Cerebellar nuclear complex (tissue), 1 donor: ENCODE results near the gene UBE2D1.

Source experiments
- DNase-seq, 2 experiments: peaks; one replicate each; lab custom pipeline; 2025; lab: John Stamatoyannopoulos, UW

The UBE2D1 gene

DNA sequence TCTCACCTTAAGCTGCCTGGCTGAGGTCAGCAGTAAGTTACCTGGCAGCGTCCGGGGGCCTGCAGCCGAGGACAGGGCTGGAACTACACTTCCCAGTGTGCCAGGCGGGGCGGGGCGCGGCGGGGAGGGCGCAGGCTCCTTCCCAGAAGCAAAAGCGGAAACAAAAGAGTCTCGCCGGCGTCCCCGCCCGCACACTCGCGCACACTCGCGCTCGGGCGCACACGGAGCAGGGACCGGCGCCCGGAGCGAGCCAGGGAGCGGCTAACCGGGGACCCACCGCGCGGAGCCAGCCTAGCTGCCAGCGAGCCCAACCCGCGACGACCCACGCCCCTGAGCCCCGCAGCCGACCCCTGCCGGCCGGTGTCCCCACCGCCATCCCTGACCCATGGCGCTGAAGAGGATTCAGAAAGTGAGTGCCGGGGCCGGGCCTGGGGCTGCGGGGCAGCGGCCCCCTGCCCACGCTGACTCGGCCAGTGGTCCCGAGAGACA, at the start of gene UBE2D1:
TSS of gene UBE2D1 (plus strand) at position 190 of the 489 bp plus-strand sequence. CDS start at position 386, 196 bp downstream.
- DNase-seq: peak; percentile 22 to 32

DNA sequence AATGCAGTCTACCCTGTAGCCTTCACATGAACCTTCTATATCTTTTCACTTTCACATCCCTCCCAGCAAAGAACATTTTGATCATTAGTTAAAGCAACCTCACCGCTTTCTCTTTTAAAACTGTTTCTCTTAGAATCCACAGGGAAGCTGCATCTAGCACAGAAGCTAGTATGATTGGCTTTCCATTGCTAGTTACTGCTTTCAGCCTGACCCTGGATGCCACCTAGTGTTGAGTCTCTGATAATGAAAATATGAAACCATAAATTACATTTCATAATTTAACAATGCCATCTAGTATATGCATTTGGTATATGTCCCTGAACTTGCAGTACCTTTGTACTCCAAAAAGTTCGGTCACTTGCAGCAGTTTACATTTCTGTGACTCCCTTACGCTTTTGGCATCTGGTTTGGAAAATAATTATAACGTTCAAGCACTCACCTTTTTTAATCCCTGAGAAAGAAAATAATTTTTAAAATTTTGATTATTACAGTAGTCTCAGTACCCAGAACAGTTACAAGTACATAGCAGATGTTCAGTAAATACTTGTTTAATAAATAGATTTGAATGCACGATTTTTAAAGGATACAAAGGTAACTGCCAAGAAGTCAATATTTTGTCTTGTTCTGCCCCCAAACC, 43.1 kb upstream of the UBE2D1 start:
- DNase-seq: peak in 1 of 2 experiments; percentile 1

DNA sequence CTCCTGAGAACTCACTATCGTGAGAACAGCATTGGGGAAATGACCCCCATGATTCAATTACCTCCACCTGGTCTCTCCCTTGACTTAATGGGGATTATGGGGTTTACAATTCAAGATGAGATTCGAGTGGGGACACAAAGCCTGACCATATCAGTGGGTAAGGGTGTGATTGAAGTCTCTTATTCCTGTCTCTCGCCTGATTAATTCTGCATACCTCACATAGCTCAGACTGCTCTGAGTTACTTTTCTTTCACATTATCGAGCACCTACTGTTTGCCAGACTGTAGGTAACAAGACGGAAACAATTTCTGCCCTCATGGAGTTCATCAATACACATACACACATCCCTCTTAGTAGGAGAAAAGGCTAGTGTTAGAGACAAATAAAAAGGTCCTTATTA, 40.8 kb upstream of the UBE2D1 start:
- DNase-seq: no peak

DNA sequence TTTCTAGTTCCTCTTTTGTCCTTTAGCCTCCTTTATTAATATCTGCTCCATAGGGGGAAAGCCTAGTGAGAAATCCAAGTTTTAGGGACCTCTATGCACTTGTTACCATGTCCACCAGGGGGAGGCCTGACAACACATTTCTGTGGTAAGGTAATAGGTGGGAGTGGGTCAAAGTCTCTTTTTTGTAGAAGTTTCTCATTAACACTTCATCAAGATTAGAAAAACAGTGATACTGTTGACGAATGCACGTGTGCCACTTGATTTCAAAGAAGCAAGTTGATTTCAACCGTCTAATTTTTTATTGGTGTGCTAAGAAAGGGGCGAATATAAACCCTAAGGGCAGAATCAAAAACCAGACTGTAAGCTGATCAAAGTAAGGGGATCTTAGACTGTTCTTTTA, 35.2 kb upstream of the UBE2D1 start:
- no peak for DNase-seq

DNA sequence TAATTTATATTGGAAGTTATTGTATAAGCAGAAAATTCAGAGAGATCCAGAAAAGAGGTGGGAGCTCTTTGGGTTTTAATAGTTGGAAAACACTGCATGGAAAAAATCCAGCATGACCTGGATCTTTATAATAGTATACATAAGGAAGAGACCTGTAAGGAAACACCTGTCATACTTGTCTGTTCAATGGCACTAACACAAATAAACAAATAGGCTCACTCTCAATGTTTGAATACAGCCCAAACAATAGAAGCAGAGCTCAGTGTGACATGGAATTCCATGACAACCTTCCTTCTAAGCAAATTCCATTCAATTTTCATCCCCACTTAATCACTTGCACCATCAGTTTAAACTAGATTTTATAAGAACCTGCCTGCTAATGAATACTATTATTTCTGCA, 34.1 kb upstream of the UBE2D1 start:
- DNase-seq: no peak

DNA sequence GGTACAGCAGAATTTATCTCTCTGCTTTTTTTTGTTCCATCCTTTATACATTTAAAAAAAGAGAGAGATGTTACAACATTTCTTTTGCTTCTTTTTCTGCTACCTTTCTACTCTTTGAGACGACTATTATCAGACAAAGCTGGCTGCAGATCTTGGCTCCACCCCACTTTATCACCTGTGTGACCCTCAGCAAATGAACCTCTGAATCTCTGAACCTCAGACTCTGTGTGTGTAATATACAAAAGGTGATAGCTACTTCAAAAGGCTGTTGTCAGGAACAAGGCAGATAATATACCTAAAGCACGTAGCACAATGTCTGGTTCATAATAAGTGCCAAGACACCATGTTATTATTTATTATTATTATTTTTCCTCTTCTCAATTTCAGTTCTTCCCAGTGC, 32.6 kb upstream of the UBE2D1 start:
- no peak for DNase-seq

DNA sequence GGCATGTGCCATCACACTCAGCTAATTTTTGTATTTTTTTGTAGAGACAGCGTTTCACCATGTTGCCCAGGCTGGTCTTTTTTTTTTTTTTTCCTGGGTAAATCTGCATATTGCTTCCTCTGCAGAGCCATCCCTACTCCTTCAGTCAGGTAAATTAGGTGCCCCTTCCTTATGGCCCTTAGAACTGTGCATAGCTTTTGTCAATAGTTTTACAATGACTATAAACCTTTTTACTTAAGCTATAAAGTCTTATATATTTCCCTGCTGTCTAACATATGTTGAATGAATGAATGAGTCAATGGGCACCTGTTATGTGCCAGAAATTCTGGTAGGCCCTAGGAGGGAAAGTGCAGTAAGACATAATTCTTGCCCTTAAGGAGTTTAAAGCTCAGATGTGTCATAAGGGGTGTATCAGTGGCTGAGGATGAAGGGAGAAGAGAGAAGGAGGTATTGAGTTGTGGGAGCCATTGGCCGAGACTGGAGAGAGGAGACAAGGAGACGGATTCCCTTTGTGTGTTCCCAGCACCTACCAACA, 30.6 kb upstream of the UBE2D1 start:
- no peak for DNase-seq

DNA sequence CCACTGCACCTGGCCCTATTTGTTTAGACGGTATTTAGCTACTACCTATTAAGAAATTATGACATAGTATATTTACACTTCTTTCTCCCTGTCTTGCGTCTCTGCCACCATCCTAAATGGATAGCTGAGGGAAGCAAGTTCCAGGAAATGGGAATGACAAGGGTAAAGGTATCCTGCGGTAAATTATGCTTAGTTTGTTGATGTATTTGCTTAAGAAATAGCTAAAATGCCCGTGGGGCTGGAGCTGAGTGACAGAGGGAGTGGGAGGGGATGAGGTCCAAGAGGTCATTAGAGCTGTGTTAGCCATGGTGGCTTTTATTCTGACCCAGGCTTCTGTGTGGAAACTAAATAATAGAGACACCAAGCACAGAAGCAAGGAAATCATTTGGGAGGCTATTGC, 29.0 kb upstream of the UBE2D1 start:
- no peak for DNase-seq

DNA sequence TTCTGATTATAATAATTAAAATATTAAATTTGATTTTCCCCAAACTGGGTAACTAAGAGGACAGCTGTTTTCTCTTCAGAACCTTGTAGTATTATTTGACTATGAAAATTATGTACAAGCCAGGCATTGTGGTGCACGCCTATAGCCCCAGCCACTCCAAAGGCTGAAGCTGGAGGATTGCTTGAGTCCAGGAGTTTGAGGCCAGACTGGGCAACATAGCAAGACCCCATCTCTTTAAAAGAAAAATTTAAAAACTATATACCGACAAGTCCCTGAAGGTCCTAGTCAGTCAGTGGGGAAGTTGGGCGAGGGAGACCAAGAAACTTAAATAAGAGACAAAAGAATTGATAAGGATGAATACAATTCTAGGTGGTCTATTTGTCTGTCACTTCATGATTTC, 27.1 kb upstream of the UBE2D1 start:
- no peak for DNase-seq

DNA sequence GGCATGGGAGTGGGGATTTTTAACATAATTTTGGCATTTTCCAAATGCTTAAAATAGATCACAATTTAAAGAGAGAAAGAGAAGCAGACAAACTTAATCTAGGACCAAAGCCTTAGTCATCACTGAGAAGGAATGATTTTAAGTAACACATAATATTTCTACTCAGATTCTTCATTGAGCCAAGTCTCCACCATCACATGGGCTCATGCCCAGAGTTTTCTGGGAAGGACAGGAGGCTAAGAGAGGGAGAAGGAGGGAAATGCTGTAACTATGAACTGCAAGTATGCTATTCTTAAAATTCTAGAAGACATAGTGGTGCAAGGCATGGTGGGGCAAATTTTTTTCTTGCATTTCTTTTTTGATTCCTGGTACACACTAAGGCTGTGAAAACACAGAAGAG, 23.8 kb upstream of the UBE2D1 start:
- no peak for DNase-seq

DNA sequence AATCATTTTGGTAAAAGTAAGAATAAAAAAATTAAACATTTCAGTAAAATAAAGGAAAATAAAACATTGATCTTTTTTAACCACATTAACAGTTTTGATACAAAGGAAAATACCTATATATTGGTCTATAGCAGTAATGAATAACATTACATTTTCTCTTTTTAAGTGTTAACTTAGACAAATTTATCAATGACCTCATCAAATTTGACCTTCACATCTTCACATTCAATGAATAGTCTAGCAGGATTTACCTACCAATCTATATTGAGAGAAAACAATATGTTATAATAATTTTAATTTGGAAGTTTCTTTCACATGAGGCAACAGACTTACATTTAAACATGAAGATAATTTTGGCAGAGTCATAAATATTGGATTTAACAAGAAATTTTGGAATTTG, 17.9 kb upstream of the UBE2D1 start:
- no peak for DNase-seq

DNA sequence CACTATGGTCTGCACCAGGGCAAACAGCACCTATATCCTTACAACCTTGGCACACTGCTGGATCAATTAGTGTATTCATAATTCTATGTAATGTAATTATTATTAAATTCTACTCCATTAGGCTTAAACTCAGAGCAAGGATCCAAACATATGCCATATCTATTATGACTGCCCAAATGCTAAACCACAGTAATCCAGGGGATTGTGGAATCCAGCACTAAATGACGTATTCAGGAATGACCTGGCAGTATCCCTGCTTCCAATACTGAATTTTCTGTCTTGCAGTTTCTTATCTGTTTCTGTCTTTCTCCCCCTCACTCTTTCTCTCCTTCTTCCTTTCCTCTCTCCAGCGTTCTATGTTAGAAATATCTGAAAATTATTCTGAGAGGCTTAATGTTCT, 16.5 kb upstream of the UBE2D1 start:
- no peak for DNase-seq

DNA sequence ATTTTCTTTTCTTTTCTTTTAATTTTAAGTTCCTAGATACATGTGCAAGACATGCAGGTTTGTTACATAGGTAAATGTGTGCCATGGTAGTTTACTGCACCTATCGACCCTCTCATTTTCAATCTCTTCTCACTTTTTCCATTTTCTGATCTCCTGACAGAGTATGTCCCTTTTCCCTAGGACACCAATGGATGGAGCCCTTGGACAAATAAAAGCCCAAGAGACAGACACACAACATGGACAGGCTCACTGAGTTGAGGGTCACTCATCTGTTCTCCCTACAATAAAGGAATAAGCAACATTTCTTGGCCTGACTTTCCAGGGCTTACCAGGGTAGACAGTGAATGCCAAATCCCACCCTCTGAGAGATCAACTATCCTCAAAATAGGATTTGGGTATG, 15.2 kb upstream of the UBE2D1 start:
- DNase-seq: no peak

DNA sequence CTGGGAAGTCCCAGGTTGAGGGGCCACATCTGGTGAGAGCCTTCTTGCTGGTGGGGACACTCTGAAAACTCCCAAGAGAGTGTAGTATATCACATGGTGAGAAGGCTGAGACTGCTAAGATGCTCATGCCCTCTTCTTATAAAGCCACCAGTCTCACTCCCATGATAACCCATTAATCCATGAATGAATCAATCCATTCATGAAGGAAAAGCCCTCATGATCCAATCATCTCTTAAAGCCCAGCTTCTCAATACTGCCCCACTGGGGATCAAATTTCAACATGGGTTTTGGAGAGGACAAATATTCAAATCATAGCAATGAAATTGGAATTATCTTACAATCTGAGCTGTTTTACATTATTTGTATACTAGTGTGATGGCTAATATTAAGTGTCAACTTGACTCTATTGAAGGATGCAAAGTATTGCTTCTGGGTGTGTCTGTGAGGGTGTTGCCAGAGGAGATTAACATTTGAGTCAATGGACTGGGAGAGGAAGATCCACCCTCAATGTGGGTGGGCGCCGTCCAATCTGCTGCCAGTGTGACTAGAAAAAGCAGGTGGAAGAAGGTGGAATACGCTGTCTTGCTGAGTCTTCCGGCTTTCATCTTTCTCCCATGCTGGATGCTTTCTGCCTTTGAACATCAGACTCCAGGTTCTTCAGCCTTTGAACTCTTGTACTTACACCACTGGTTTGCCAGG, 14.3 kb upstream of the UBE2D1 start:
- no peak for DNase-seq

DNA sequence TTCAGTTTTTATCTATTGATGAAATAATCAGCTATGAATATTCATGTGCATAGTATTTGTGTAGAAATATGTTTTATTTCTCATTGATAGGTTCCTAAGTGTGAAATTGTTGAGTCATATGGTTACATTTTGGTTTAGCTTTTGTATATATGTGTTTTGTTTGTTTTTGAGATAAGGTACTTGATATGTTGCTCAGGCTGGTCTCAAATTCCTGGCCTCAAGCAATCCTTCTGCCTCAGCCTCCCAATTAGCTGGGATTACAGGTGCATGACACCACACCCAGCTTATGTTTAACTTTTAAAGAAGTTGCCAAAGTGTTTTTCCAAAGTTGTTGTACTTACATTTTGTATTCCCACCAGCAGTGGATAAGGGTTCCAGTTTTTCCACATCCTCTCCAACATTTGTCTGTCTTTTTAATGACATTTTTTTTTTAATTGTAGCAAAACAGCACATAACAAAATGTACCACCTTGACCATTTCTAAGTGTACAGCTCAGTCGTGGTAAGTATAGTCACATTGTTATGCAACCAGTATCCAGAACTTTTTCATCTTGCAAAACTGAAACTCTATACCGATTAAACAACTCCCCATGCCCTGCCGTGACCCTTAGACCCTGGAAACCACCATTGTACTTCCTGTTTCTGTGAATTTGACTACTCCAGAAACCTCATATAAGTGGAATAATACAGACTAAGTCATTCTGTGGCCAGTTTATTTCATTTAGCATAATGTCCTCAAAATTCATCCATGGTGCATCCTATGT, 12.6 kb upstream of the UBE2D1 start:
- no peak for DNase-seq

DNA sequence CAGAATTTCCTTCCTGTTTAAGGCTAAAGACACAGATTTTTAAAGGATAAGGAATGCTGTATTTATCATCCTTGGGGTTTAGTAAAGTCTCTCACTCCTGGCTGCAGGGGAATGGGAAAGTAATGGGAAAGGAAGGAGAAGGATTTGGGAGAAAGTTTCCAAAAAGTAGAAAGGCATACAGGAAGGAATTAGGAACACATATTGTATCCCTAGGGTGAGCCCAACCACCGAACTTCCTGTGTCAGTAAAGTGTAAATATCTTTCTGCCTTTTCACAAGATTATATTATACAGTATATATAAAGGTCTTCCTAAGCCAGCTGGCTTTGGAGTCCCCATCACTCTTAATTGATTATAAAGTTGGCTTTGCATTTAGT, 12.0 kb upstream of the UBE2D1 start:
- DNase-seq: no peak

DNA sequence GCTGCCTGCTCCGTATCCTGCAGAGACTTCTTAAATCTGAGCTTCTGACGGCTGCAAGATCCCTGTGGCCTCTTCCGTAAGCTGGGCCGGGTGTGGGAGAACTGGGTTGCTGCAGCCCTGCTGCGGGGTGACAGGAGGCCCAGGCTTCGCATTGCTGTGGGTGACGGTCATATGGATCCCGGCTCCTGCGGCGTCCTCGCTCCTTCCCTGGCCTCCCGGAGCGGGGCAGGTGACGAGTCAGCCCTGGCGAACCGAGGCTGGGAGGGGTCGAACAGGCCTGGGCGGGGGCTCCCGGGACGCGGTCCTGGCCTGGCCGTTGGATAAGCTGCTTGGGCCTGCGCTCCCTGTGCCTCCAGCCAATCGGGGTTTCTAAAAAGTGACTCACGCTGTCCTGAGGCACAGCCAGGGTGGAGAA, 7.8 kb upstream of the UBE2D1 start:
- no peak for DNase-seq

DNA sequence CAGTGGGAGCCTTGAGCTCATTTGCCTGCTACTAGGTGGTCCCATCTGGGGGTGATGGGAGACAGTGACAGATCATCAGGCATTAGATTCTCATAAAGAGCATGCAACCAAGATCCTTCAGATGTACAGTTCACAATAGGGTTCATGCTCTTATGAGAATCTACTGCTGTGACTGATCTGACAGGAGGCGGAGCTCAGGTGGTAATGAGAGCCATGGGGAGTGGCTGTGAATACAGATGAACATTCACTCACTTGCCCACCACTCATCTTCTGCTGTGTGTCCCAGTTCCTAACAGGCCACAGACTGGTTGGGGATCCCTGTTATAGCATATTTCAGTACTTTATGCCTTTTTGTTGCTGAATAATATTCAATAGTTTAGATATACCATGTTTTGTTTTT, 6.6 kb upstream of the UBE2D1 start:
- no peak for DNase-seq

DNA sequence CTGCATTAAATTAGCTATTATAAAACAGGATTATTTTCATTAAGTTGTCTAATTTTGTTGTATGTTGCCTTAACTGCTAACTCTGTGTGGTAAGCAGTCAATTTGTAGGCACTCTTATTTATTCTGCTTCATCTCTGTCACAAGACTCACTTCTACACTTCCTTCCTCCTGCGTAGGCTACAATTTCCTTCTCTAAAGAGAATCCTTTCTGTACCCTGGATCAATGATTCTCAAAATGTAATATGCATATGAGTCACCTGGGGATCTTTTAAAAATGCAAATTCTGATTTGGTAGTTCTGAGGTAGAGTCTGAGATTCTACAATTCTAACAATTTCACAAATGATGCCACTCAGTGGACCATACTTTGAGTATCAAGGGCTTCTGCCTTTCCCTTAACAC, 4.4 kb upstream of the UBE2D1 start:
- no peak for DNase-seq

DNA sequence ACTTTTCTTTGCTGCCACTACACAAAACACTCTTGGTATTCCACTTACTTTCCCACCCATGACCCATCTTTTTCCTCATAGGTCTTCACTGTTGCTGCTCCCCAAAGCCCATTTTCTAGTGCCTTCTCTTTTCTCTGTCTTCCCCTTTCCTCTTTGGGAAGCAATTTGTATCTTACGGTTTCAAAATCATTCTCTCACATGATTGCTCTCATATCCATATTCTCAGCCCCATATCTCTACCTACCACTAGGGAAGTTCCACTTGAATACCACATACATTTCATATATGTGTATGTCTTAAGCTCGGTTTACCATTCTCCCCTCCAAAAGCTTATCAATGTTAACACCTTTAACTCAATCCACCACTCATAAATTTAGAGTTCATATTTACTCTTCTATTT, 3.2 kb upstream of the UBE2D1 start:
- no peak for DNase-seq

DNA sequence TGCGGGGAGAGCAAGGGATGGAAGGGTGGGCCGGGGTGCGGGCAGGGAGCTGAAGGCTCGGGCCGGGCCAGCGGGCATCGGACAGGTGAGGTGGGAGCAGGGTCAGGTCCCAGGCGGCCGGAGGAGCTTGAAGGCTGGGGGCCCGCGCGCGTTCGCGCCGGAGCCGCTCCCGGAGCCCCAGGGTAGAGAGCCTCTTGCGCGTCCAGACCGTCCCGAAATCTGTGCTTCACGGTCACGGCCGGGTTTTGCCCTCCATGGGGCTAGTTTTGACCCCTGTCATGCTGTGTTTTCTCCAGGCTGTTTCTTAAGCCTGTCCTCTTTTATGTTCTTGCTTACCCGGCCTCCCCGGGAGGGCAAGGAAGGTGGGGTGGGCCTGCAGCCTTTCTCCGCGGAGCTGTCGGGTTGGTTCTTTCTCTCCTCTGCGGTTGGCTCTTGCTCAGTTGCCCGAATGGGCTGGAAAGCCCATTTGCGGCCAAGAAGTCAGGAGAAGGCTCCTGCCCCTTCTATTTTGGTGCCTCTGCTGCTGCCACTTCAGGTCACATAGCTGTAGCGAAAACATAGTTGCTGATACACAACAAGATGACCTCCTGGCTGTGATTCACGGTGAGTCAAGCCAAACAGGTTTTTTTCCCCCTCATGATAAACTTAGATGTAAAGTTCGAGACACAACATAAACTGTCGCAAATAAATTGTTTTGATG, 650 bp downstream of the UBE2D1 start:
- no peak for DNase-seq

DNA sequence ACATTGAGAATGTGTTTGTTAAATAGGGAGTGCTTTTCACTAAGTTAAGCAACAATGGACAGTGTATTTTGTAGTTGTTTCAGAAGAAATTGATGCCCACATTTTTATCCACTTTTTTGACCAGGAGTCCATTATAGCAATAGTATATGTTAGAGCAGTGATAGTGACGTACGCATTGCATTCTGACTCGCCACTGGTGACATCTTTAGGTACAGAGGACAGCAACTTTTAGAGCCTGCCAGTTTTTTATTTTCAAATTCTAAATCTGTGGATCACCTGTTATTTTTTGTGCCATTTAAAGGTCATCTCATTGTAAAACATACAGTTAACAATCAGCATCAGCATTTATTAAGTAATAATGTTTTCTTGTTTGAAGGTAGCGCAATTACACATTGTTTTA, 1.4 kb downstream of the UBE2D1 start:
- DNase-seq: no peak
